GM12878 (cell line): ENCODE results near the gene METRN. TPM values are rescaled to one million over a fixed set of nuclear protein-coding genes. Genes with fewer than 3 reads are reported as not detected.

Source experiments
- ATAC-seq: fragments of 200-7000 bp; cut with Tn5 transposase; 3 replicates; pipeline ENCODE4 v1.9.1; 2020; ENCODE audit warnings: mild to moderate bottlenecking, moderate library complexity
- Bru-seq: library from RNA; stranded (reverse); fragments of 400-500 nt; gene quantifications from one replicate; lab custom pipeline; 2021; lab: Mats Ljungman, UMichigan
- BruChase-seq, 2 experiments: library from RNA; stranded (reverse); fragments of 400-500 nt; gene quantifications; one replicate each; lab custom pipeline; 2021; lab: Mats Ljungman, UMichigan
- BruUV-seq: library from RNA; stranded (reverse); fragments of 400-500 nt; replicated peaks from 2 replicates; lab custom pipeline; 2021; lab: Mats Ljungman, UMichigan
- CTCF ChIA-PET: fragments of 300-600 bp; sonication (Branson Sonifier 250); formaldehyde crosslinking; extraction: SDS; loops from one replicate; lab custom pipeline; 2021; ENCODE audit warnings: inconsistent platforms; lab: Yijun Ruan, JAX
- POLR2A ChIA-PET: fragments of 350-600 bp; formaldehyde crosslinking; extraction: SDS; loops from one replicate; lab custom pipeline; 2021; ENCODE audit warnings: inconsistent platforms; lab: Charles Lee
- RAD21 ChIA-PET: fragments of 300-600 bp; sonication (Branson Sonifier 250); formaldehyde crosslinking; loops from one replicate; lab custom pipeline; 2023; ENCODE audit warnings: antibody characterized with exemption; ENCODE audit not compliant: unreplicated experiment; lab: Charles Lee
- SMC1A ChIA-PET: fragments of 300-600 bp; sonication (Branson Sonifier 250); formaldehyde crosslinking; loops from one replicate; lab custom pipeline; 2023; ENCODE audit not compliant: unreplicated experiment, uncharacterized antibody; lab: Charles Lee
- DNase-seq: peaks from one replicate; pipeline ENCODE4 v3.0.0-alpha.2; 2011; ENCODE audit warnings: low read depth, low spot score
- FAIRE-seq: peaks from 3 replicates; lab custom pipeline; 2011; peaks lifted over from hg19 to GRCh38; lab: Jason Lieb, UNC
- H2AFZ ChIP-seq: 2 replicates; pipeline ENCODE4 v1.6.0; 2011; ENCODE audit warnings: low read depth, low read length, control low read depth; ENCODE audit not compliant: control insufficient read depth
- H3K27ac ChIP-seq: 2 replicates; pipeline ENCODE4 v1.5.1; 2011; ENCODE audit warnings: control low read depth; ENCODE audit not compliant: control insufficient read depth, insufficient read depth
- H3K27me3 ChIP-seq, 2 experiments: replicated peaks in 1 of 2; 2 replicates each; pipeline versions ENCODE4 v1.6.0 to v1.6.1; 2011; ENCODE audit warnings: low read length in 1 of 2; ENCODE audit not compliant: control insufficient read depth in 2 of 2, insufficient read depth in 2 of 2
- H3K36me3 ChIP-seq, 2 experiments: 2 replicates each; pipeline ENCODE4 v1.5.1; 2011; ENCODE audit warnings: low read length in 1 of 2; ENCODE audit not compliant: control insufficient read depth in 2 of 2, insufficient read depth in 2 of 2
- H3K4me1 ChIP-seq: 2 replicates; pipeline ENCODE4 v1.6.1; 2011; ENCODE audit warnings: mild to moderate bottlenecking, low read length, moderate library complexity, mixed read lengths; ENCODE audit not compliant: control insufficient read depth, insufficient read depth
- H3K4me2 ChIP-seq: 2 replicates; pipeline ENCODE4 v1.6.0; 2011; ENCODE audit warnings: control low read depth; ENCODE audit not compliant: control insufficient read depth, insufficient read depth
- H3K4me3 ChIP-seq: fragments of 200-600 bp; sonication (generic); 2 replicates; pipeline ENCODE4 v1.5.1; 2016
- H3K79me2 ChIP-seq: 2 replicates; pipeline ENCODE4 v1.6.0; 2011; ENCODE audit warnings: low read length; ENCODE audit not compliant: control insufficient read depth, insufficient read depth
- H3K9ac ChIP-seq: 2 replicates; pipeline ENCODE4 v1.8.0; 2011; ENCODE audit warnings: low read length, control low read depth, mixed read lengths; ENCODE audit not compliant: control insufficient read depth, insufficient read depth
- H3K9me3 ChIP-seq: replicated peaks from 3 replicates; pipeline ENCODE4 v1.5.1; 2011; ENCODE audit warnings: mild to moderate bottlenecking, low read length; ENCODE audit not compliant: control insufficient read depth, insufficient read depth
- H4K20me1 ChIP-seq: 2 replicates; pipeline ENCODE4 v1.6.0; 2011; ENCODE audit not compliant: control insufficient read depth, insufficient read depth
- BRCA1 ChIP-seq: IDR thresholded peaks from 2 replicates; pipeline ENCODE4 v1.6.1; 2011; ENCODE audit warnings: low read depth, low read length, improper control_type of control experiment
- EGR1 ChIP-seq, 2 experiments: IDR thresholded peaks; 1 replicate in 1 of 2; 2 replicates in 1 of 2; pipeline ENCODE4 v1.6.1; 2011 to 2012; ENCODE audit warnings: low read depth in 2 of 2, low read length in 2 of 2, borderline replicate concordance in 1 of 2, mild to moderate bottlenecking in 1 of 2, moderate library complexity in 1 of 2
- NFYB ChIP-seq: IDR thresholded peaks from 2 replicates; pipeline ENCODE4 v1.6.1; 2011; ENCODE audit warnings: low read depth, mild to moderate bottlenecking, low read length, improper control_type of control experiment, moderate library complexity; ENCODE audit not compliant: insufficient read depth
- POLR2A ChIP-seq: IDR thresholded peaks from 2 replicates; pipeline ENCODE4 v1.6.1; 2011; ENCODE audit warnings: low read depth, mild to moderate bottlenecking, low read length
- SP1 ChIP-seq: IDR thresholded peaks from one replicate; pipeline ENCODE4 v1.6.1; 2011; ENCODE audit warnings: low read depth, low read length
- USF1 ChIP-seq: IDR thresholded peaks from 2 replicates; pipeline ENCODE4 v1.6.1; 2011; ENCODE audit warnings: borderline replicate concordance, low read depth, mild to moderate bottlenecking, moderate library complexity, mixed read lengths, low read length; ENCODE audit not compliant: insufficient read depth; ENCODE audit errors: extremely low read length
- WGBS: methylation state at CpG from one replicate; pipeline ENCODE4 v1.1.6; 2016; ENCODE audit warnings: low lambda C conversion rate; ENCODE audit not compliant: insufficient replicate concordance, insufficient coverage; ENCODE audit errors: missing lambda C conversion rate; 5-methylcytosine and 5-hydroxymethylcytosine counted together
- in situ Hi-C: fragments of 300-500 bp; cut with MboI; formaldehyde crosslinking; loops from 9 replicates; pipeline ENCODE4 v1.14.3; 2018; ENCODE audit warnings: mixed read lengths
- intact Hi-C: fragments of 100-400 bp; cut with micrococcal nuclease; formaldehyde crosslinking; loops from one replicate; pipeline ENCODE4 v1.14.2; 2022; ENCODE audit not compliant: unreplicated experiment
- long read RNA-seq, 2 experiments: library from polyadenylated mRNA; unstranded; transcript quantifications; one replicate each; pipeline ENCODE4 v2.0.0, GENCODE V29; 2019 to 2020
- polyA minus RNA-seq, 3 experiments: library from RNA; depleted of rRNA, polyadenylated mRNA; stranded (reverse); fragments of >200 nt; gene quantifications; 2 replicates each; pipeline ENCODE4 v1.2.3, GENCODE V29; 2011
- polyA plus RNA-seq, 11 experiments: library from polyadenylated mRNA; depleted of rRNA in 4 of 11; unstranded in 6 of 11; stranded (reverse) in 5 of 11; fragments of >200 nt; fragmentation: Nextera tagmentation in 4 of 11; fragmentation: Illumina TruSeq in 1 of 11; extraction: Ambion mirVana in 4 of 11; extraction: Trizol in 1 of 11; gene quantifications; 1 replicate in 1 of 11; 2 replicates in 10 of 11; pipeline versions ENCODE4 v1.2.1 to v1.2.3, GENCODE V29; 2011 to 2016; ENCODE audit warnings: inconsistent platforms in 2 of 11, missing spikeins in 2 of 11, low read depth in 1 of 11
- total RNA-seq, 4 experiments: library from RNA; depleted of rRNA in 3 of 4; stranded (reverse); fragments of >200 nt in 3 of 4; fragmentation: Illumina TruSeq in 1 of 4; extraction: Trizol in 1 of 4; gene quantifications; 2 replicates each; pipeline versions ENCODE4 v1.2.1 to v1.2.3, GENCODE V29; 2013 to 2021
- TF ChIP-seq, protein P1 (sequence below): IDR thresholded peaks from 2 replicates; pipeline ENCODE4 v1.6.1; 2012; ENCODE audit warnings: improper control_type of control experiment, low read depth, low read length; ENCODE audit not compliant: insufficient replicate concordance

The METRN gene
- 2.3 and 2.5 TPM in 2 replicates for total RNA-seq (2013; cell fraction: nucleolus; rRNA removed)
- total RNA-seq (2014; rRNA removed) (12.8 and 14.3 TPM in 2 replicates), total RNA-seq (2014; rRNA removed; fragmentation: Illumina TruSeq; extraction: Trizol) (0.72 and 1.2 TPM in 2 replicates), total RNA-seq (2021) (6.2 and 8.9 TPM in 2 replicates), polyA plus RNA-seq (2011; rRNA removed) (1.3 and 5.9 TPM in 2 replicates), polyA plus RNA-seq (2014; fragmentation: Illumina TruSeq; extraction: Trizol) (0.05 and 0.15 TPM in 2 replicates), polyA plus RNA-seq (2014; fragmentation: Nextera tagmentation; extraction: Ambion mirVana) (under 1 TPM in 1 of 2 experiments, not detected in 1; 0.11 TPM), polyA plus RNA-seq (2014; rRNA removed) (9.4 and 11.0 TPM in 2 replicates), polyA plus RNA-seq (2016; fragmentation: Nextera tagmentation; extraction: Ambion mirVana) (1 to 10 TPM in 1 of 2 experiments, under 1 TPM in 1; 0.53 to 1.1 TPM), polyA minus RNA-seq (2011; rRNA and poly(A)+ RNA removed) (1.6 and 2.0 TPM in 2 replicates), Bru-seq, nascent RNA (percentile 31 among the genes with signal in this experiment), BruChase-seq, experiment 1, labeled RNA remaining after a 6-hour chase (percentile 42 among the genes with signal in this experiment), BruChase-seq, experiment 2, labeled RNA remaining after a 2-hour chase (percentile 37 among the genes with signal in this experiment)
- 0.34 TPM for polyA plus RNA-seq (2011; ENCODE audit: low read depth)
- polyA plus RNA-seq (2011; cell fraction: cytosol; rRNA removed): 6.4 and 20.6 TPM in 2 replicates
- polyA plus RNA-seq (2011; cell fraction: nucleus; rRNA removed): 10.9 and 15.0 TPM in 2 replicates
- polyA plus RNA-seq (2012): 2.3 and 4.5 TPM in 2 replicates
- 2.3 and 5.7 TPM in 2 replicates for polyA minus RNA-seq (2011; cell fraction: cytosol; rRNA and poly(A)+ RNA removed)
- 2.2 and 3.7 TPM in 2 replicates for polyA minus RNA-seq (2011; cell fraction: nucleus; rRNA and poly(A)+ RNA removed)
- long read RNA-seq, experiment 1: 0 reads
- long read RNA-seq, experiment 2, partial matches to known transcripts: 0 of 2 reads
- long read RNA-seq, experiment 2, other reads (novel, unspliced or antisense): 2 of 2 reads

- intact Hi-C loops (no loop called here), in situ Hi-C loops (loop anchor here (5.0 kb wide), 1 partner anchor 72 kb away; the partner anchor contains the start of genes CHTF18 and RPUSD1)
- no peaks in the 10 kb centered on the region for H3K9me3 ChIP-seq
- RAD21 ChIA-PET: interaction anchor here (1.5 kb wide), 1 partner anchor 70 kb away, joined by 5 read pairs; no protein-coding TSS in a partner anchor
- no peak within 1 kb of the TSS for H3K9ac ChIP-seq
- peaks cover 7% of the 10 kb centered on the region for H3K4me1 ChIP-seq
- H3K4me2 ChIP-seq: peak within 1 kb of the TSS; percentile 82
- CTCF ChIA-PET: interaction anchor here (1.9 to 2.2 kb wide), 3 partner anchors 23 to 70 kb away, joined by 5 to 9 read pairs (median 6); partner anchors contain the start of gene CIAO3
- H3K4me3 ChIP-seq: peak within 1 kb of the TSS; percentile 58
- no peak for DNase-seq
- H2AFZ ChIP-seq: peak within 1 kb of the TSS; percentile 63
- H3K79me2 ChIP-seq: no peaks in the 10 kb centered on the region
- 0 out of 2 replicates have a peak, but pooled peaks cover 2% of the 10 kb centered on the region for H4K20me1 ChIP-seq
- TF ChIP-seq USF1 (no peak), SP1 (peak; percentile 75), NFYB (peak; percentile 92), EGR1 (IDR thresholded peaks at IDR 0.05; ENCODE audit: borderline replicate concordance in 1 of 2, low read depth in 2 of 2, low read length in 2 of 2) (peak in 1 of 2 experiments; percentile 58; a peak in 2 of 3 replicates), BRCA1 (no peak), POLR2A (peak; percentile 55; the same call in 1 of the 2 replicates)
- TF ChIP-seq, protein P1, sequence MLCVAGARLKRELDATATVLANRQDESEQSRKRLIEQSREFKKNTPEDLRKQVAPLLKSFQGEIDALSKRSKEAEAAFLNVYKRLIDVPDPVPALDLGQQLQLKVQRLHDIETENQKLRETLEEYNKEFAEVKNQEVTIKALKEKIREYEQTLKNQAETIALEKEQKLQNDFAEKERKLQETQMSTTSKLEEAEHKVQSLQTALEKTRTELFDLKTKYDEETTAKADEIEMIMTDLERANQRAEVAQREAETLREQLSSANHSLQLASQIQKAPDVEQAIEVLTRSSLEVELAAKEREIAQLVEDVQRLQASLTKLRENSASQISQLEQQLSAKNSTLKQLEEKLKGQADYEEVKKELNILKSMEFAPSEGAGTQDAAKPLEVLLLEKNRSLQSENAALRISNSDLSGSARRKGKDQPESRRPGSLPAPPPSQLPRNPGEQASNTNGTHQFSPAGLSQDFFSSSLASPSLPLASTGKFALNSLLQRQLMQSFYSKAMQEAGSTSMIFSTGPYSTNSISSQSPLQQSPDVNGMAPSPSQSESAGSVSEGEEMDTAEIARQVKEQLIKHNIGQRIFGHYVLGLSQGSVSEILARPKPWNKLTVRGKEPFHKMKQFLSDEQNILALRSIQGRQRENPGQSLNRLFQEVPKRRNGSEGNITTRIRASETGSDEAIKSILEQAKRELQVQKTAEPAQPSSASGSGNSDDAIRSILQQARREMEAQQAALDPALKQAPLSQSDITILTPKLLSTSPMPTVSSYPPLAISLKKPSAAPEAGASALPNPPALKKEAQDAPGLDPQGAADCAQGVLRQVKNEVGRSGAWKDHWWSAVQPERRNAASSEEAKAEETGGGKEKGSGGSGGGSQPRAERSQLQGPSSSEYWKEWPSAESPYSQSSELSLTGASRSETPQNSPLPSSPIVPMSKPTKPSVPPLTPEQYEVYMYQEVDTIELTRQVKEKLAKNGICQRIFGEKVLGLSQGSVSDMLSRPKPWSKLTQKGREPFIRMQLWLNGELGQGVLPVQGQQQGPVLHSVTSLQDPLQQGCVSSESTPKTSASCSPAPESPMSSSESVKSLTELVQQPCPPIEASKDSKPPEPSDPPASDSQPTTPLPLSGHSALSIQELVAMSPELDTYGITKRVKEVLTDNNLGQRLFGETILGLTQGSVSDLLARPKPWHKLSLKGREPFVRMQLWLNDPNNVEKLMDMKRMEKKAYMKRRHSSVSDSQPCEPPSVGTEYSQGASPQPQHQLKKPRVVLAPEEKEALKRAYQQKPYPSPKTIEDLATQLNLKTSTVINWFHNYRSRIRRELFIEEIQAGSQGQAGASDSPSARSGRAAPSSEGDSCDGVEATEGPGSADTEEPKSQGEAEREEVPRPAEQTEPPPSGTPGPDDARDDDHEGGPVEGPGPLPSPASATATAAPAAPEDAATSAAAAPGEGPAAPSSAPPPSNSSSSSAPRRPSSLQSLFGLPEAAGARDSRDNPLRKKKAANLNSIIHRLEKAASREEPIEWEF: no peak
- POLR2A ChIA-PET: interaction anchor here (1.6 to 2.4 kb wide), 2 partner anchors 20 to 74 kb away, joined by 4 to 7 read pairs; partner anchors contain the start of genes CHTF18 and RPUSD1
- BruUV-seq: no TSS peak
- no peak for FAIRE-seq
- SMC1A ChIA-PET: interaction anchor here (1.0 kb wide), 2 partner anchors 11 to 23 kb away, joined by 3 read pairs; partner anchors contain the start of gene CCDC78
- no peaks in the 10 kb centered on the region for H3K27me3 ChIP-seq
- ATAC-seq: peak; percentile 88
- no peak within 1 kb of the TSS for H3K27ac ChIP-seq
- no peaks in the 10 kb centered on the region for H3K36me3 ChIP-seq
- WGBS: 14% methylated on average over 55 of the region's 108 CpGs
Measured at GRCh38 chr16:714558-715476, at the start of gene METRN. Gene METRN, plus strand, starts transcription at chr16:715118. Its CDS starts 172 bp downstream, at chr16:715290.
